HL-60 (cell line): Measurements from ENCODE around the gene GLA.
A peak's percentile ranks its signal among the peaks of the same experiment; 100 is the strongest.

Experiments
- GABPA ChIP-seq: IDR thresholded peaks from 2 replicates; pipeline ENCODE4 v1.6.1; 2012; ENCODE audit warnings: low read depth
- POLR2AphosphoS5 ChIP-seq: IDR thresholded peaks from 2 replicates; pipeline ENCODE4 v1.6.1; 2012; ENCODE audit warnings: low read depth
- TF ChIP-seq, protein P1 (sequence below): IDR thresholded peaks from one replicate; pipeline ENCODE4 v1.5.1; 2011; ENCODE audit warnings: low read length, control low read depth, inconsistent platforms; ENCODE audit not compliant: insufficient read depth
- TF ChIP-seq, protein P2 (sequence below): IDR thresholded peaks from 2 replicates; pipeline ENCODE4 v1.6.1; 2012; ENCODE audit warnings: low read depth; ENCODE audit not compliant: insufficient replicate concordance

DNA sequence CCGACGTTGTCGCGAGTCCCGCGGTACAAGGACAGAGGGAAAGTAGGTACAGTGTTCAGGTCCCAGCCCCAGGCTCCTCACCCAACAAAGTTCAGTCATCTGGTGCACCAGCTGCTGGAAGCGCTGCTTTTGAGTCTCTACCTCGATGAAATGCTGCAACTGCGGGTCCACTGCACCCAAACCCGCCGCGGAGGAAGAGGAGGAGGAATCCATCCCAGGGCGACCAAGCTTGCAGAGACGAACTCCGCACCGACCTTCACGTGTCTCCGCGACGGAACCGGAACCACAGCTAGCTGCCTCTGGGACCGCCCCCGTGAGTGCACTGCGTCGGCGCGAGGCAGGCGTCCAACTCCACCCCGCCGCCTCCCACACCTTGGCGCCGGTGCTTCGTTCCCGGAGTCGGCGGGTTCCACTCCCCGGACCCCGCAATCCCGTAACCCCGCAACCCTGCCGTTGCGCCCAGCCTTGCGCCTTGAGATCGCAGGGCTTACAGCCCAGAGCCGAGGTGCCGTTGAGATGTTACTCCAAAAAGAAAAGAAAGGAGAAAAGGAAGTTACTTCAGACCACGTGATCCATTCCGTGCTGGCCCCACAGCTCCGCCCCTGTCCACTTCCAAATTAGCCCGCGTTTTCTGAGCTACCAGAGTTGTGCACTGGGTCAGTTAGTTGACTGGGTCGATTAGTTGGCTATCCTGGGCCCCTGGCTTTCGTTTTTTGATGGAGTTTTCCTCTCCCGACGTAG lies 59.1 kb downstream of the GLA start, which contains the start of gene TIMM8A:
- TF ChIP-seq, protein P1, sequence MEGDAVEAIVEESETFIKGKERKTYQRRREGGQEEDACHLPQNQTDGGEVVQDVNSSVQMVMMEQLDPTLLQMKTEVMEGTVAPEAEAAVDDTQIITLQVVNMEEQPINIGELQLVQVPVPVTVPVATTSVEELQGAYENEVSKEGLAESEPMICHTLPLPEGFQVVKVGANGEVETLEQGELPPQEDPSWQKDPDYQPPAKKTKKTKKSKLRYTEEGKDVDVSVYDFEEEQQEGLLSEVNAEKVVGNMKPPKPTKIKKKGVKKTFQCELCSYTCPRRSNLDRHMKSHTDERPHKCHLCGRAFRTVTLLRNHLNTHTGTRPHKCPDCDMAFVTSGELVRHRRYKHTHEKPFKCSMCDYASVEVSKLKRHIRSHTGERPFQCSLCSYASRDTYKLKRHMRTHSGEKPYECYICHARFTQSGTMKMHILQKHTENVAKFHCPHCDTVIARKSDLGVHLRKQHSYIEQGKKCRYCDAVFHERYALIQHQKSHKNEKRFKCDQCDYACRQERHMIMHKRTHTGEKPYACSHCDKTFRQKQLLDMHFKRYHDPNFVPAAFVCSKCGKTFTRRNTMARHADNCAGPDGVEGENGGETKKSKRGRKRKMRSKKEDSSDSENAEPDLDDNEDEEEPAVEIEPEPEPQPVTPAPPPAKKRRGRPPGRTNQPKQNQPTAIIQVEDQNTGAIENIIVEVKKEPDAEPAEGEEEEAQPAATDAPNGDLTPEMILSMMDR: no peak
- TF ChIP-seq, protein P2, sequence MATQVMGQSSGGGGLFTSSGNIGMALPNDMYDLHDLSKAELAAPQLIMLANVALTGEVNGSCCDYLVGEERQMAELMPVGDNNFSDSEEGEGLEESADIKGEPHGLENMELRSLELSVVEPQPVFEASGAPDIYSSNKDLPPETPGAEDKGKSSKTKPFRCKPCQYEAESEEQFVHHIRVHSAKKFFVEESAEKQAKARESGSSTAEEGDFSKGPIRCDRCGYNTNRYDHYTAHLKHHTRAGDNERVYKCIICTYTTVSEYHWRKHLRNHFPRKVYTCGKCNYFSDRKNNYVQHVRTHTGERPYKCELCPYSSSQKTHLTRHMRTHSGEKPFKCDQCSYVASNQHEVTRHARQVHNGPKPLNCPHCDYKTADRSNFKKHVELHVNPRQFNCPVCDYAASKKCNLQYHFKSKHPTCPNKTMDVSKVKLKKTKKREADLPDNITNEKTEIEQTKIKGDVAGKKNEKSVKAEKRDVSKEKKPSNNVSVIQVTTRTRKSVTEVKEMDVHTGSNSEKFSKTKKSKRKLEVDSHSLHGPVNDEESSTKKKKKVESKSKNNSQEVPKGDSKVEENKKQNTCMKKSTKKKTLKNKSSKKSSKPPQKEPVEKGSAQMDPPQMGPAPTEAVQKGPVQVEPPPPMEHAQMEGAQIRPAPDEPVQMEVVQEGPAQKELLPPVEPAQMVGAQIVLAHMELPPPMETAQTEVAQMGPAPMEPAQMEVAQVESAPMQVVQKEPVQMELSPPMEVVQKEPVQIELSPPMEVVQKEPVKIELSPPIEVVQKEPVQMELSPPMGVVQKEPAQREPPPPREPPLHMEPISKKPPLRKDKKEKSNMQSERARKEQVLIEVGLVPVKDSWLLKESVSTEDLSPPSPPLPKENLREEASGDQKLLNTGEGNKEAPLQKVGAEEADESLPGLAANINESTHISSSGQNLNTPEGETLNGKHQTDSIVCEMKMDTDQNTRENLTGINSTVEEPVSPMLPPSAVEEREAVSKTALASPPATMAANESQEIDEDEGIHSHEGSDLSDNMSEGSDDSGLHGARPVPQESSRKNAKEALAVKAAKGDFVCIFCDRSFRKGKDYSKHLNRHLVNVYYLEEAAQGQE: no peak
- TF ChIP-seq POLR2AphosphoS5: peak; percentile 67
- TF ChIP-seq GABPA: peak; percentile 55; the same call in 1 of the 2 replicates
